ENCODE results near the gene CEP89. TPM values are rescaled to one million over a fixed set of nuclear protein-coding genes. Genes with fewer than 3 reads are reported as not detected.
A peak's percentile ranks its signal among the peaks of the same experiment; 100 is the strongest.
"Not testable (repeated sequence)": the region's sequence is repeated elsewhere in the genome, so short reads cannot be mapped to it uniquely, and the experiment has no call there.

CEP89 gene
- total and polyA plus RNA-seq, 7 donors: 3.7 to 17.5 (median 11.1) TPM

DNA sequence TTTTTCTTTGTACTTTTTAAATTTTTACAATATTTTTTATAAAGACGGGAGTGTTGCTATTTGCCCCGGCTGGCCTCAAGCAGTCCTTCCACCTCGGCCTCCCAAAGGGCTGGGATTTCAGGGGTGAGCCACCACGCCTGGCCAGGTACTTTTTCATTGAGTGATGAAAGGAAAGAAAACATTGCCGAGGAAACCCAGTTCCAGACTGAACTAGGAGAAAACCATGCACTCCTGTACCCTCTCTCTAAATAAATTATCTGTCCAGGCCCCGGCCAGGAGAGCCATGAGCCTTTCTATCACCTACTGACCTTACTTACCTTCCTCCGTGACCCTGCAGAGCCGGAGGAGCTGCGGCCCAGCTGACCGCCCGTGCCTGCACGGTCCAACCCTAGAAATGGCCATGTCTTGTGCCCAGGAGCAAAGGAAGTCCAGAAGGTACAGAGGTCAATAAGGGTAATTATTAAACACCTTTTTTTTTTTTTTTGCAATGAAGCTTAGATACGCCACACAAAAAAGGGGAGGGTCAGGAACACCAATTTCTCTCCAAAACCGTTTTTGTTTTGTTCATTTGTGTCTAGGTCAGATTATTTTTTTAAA lies 102.3 kb downstream of the CEP89 start, which contains the start of gene SLC7A9:
Gene SLC7A9, minus strand, starts transcription at position 399 of the 597 bp plus-strand sequence. CDS start 1,233 bp downstream, outside the sequence.
- Histone ChIP-seq H3K9me3 (no peaks in the 10 kb centered on the region), H3K4me3 (no peak within 1 kb of the TSS), H3K36me3 (no peaks in the 10 kb centered on the region), H3K27ac (no peak within 1 kb of the TSS), H3K27me3 (no peaks in the 10 kb centered on the region), H3K4me1 (no peaks in the 10 kb centered on the region)
- TF ChIP-seq EP300 (IDR thresholded peaks at IDR 0.05) (no peak), POLR2AphosphoS5 (IDR thresholded peaks at IDR 0.05) (no peak), POLR2A (IDR thresholded peaks at IDR 0.05) (no peak)
- TF ChIP-seq, protein P1, sequence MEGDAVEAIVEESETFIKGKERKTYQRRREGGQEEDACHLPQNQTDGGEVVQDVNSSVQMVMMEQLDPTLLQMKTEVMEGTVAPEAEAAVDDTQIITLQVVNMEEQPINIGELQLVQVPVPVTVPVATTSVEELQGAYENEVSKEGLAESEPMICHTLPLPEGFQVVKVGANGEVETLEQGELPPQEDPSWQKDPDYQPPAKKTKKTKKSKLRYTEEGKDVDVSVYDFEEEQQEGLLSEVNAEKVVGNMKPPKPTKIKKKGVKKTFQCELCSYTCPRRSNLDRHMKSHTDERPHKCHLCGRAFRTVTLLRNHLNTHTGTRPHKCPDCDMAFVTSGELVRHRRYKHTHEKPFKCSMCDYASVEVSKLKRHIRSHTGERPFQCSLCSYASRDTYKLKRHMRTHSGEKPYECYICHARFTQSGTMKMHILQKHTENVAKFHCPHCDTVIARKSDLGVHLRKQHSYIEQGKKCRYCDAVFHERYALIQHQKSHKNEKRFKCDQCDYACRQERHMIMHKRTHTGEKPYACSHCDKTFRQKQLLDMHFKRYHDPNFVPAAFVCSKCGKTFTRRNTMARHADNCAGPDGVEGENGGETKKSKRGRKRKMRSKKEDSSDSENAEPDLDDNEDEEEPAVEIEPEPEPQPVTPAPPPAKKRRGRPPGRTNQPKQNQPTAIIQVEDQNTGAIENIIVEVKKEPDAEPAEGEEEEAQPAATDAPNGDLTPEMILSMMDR (IDR thresholded peaks at IDR 0.05): no peak
- intact Hi-C loops (cut with DNase I): no loop called here
- WGBS, 2 donors: 72 to 85% methylated on average over 14 of the region's 14 CpGs
- peak; percentile 19 for DNase-seq

DNA sequence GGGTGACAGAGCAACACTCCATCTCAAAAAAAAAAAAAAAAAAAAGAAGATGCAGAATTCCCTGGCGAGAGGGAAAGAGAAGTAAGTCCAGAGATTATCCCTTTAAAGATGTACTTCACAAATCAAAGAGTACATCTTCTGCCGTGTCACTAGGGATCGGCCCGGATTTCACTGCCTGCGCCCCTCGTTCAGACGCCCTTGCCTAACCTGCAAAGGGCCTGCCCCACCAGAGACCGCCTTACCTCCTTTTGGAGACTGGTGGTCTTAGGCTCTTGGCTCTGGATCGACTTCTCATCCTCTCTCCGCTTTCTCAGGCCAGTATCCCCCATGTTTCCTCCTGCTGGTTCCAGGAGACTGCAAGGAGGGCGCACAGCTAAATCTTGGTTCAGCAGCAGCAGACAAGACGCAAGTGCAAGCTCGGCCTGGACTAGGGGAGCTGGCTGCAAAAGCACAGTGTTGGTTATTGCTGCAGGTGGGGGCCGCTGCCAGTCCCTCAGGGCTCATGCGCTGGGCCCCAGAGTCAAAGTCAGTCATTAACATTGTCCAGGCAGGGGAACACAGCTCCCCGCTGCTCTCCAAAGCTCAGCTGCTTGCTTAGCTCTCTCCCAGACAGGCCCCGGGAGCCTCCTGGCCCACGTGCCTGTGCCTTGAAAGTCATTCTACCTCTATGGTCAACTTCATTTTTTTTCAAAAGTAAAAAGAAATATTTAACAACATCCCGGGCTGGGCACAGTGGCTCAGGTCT lies 103.4 kb downstream of the CEP89 start:
- no peaks in the 10 kb centered on the region for H3K27me3 ChIP-seq
- intact Hi-C loops (cut with DNase I): no loop called here
- H3K27ac ChIP-seq: no peak overlapping the region
- TF ChIP-seq POLR2AphosphoS5 (IDR thresholded peaks at IDR 0.05): no peak
- TF ChIP-seq POLR2A (IDR thresholded peaks at IDR 0.05): no peak
- TF ChIP-seq, protein P1 (IDR thresholded peaks at IDR 0.05): no peak
- TF ChIP-seq EP300 (IDR thresholded peaks at IDR 0.05): no peak
- 88 to 89% methylated on average over 19 of the region's 19 CpGs for WGBS, 2 donors
- H3K9me3 ChIP-seq: no peaks in the 10 kb centered on the region
- no peaks in the 10 kb centered on the region for H3K4me1 ChIP-seq
- H3K36me3 ChIP-seq: no peaks in the 10 kb centered on the region
- no peak for DNase-seq
- H3K4me3 ChIP-seq: no peak overlapping the region

DNA sequence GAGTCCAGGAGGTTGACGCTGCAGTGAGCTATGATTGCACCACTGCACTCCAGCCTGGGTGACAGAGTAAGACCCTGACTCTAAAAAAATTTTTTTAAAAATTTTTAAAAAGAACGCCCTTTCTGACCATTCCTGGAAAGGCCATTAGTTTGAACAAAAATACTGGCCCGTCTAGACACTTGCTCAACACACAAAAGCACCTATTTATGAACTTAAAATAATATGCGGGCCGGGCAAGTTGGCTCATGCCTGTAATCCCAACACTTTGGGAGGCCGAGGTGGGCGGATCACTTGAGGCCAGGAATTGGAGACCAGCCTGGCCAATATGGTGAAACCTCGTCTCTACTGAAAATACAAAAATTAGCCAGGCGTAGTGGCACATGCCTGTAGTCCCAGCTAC lies 104.3 kb downstream of the CEP89 start:
- intact Hi-C loops (cut with DNase I); H3K36me3 ChIP-seq; H3K4me3 ChIP-seq; DNase-seq; H3K4me1 ChIP-seq; H3K27me3 ChIP-seq; H3K27ac ChIP-seq; H3K9me3 ChIP-seq: not testable (repeated sequence)
- 96% methylated on average over 9 of the region's 9 CpGs for WGBS, 2 donors

DNA sequence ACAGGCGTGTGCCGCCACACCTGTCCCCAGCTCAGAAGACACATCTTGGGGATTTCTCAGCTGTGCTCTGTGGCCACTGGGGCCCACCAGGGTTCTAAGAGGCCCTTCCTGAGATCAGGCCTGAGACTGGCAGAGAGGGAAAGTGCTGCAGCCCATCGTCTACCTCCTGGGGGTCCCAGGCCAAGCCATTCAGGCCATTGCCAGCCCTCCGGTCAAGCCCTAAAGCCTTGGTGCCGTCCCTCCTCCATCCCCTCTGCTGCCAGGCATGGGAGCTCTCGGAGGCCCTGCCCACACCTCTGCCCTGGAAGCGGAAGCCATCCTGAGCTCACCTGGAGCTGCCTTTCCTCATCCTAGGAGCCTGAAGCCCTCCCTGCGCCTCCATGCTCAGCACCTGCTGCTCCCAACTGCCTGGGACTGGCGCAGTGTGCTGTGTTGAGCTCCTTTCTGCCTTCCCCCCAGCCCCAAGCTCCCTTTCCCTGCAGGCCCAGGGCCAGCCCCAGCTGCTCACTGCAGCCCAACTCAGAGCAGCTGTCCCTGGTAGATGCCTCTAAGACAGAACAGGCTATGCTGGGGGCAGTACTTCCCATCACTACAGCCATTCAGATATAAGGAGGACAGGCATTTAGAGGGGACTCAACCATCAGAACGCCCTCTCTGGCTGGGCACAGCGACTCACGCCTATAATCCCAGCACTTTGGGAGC lies 105.0 kb downstream of the CEP89 start:
- H3K27me3 ChIP-seq: no peaks in the 10 kb centered on the region
- H3K4me1 ChIP-seq: no peaks in the 10 kb centered on the region
- TF ChIP-seq POLR2A (IDR thresholded peaks at IDR 0.05): no peak
- TF ChIP-seq EP300 (IDR thresholded peaks at IDR 0.05): no peak
- no peak for TF ChIP-seq POLR2AphosphoS5 (IDR thresholded peaks at IDR 0.05)
- TF ChIP-seq, protein P1 (IDR thresholded peaks at IDR 0.05): no peak
- H3K4me3 ChIP-seq: no peak overlapping the region
- H3K36me3 ChIP-seq: no peaks in the 10 kb centered on the region
- 91 to 92% methylated on average over 12 of the region's 12 CpGs for WGBS, 2 donors
- no peaks in the 10 kb centered on the region for H3K9me3 ChIP-seq
- intact Hi-C loops (cut with DNase I): no loop called here
- DNase-seq: no peak
- no peak overlapping the region for H3K27ac ChIP-seq

DNA sequence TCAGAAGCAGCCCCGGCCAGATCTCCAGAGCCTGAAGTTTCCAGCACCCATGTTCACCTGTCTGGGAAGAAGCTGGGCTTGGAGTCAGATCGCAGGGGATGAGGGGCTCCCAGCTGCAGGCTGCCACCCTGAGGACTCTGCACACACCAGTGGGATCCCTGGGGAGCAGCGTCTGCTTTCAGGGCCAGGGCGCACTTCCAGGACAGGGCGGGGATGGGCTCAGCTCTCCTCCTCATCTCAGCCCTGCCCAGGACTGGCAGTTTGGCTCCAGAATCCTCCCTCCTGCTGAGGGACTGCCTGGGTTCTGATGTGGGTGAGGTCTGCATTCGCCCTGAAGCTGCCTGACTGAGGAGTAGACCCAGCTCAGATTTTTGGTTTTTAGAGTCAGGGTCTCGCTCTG lies 105.7 kb downstream of the CEP89 start:
- intact Hi-C loops (cut with DNase I): no loop called here
- Histone ChIP-seq H3K4me1 (no peaks in the 10 kb centered on the region), H3K27ac (no peak overlapping the region), H3K9me3 (no peaks in the 10 kb centered on the region), H3K36me3 (no peaks in the 10 kb centered on the region), H3K4me3 (no peak overlapping the region), H3K27me3 (no peaks in the 10 kb centered on the region)
- no peak for DNase-seq
- TF ChIP-seq POLR2AphosphoS5 (IDR thresholded peaks at IDR 0.05): no peak
- TF ChIP-seq POLR2A (IDR thresholded peaks at IDR 0.05): no peak
- TF ChIP-seq, protein P1 (IDR thresholded peaks at IDR 0.05): no peak
- TF ChIP-seq EP300 (IDR thresholded peaks at IDR 0.05): no peak
- WGBS, 2 donors: 78 to 83% methylated on average over 7 of the region's 7 CpGs
